Stimulated activated CD4-positive, alpha-beta T cell treated with anti-CD3 and anti-CD28 coated beads, TNF-alpha, amount 100 ng/mL, for 24 hours (primary cell): ENCODE measurements around the gene EXPH5.
"Not testable (repeated sequence)": the region's sequence is repeated elsewhere in the genome, so short reads cannot be mapped to it uniquely, and the experiment has no call there.

Experiments
- DNase-seq, 3 experiments: peaks; one replicate each; pipeline ENCODE4 v3.0.0-alpha.2; 2020; ENCODE audit warnings: low read depth in 3 of 3

Gene EXPH5

DNA sequence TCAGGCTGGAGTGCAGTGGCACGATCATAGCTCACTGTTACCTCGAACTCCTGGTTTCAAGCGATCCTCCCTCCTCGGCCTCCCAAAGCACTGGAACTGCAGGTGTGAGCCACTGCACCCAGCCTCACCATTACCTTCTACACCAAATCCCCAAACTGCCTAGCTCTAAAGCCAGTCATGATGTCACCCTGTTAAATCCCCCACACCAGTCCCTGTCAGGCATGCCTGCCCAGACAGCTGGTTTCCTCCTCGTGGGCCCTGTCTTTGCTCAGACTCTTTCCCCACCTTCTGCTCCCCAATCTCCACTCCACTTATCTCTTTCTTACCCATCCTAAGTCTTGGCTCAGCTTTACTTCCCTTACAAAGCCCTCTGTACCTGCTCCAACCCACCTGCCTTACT is 12.5 kb upstream of the EXPH5 start:
- no peak for DNase-seq

DNA sequence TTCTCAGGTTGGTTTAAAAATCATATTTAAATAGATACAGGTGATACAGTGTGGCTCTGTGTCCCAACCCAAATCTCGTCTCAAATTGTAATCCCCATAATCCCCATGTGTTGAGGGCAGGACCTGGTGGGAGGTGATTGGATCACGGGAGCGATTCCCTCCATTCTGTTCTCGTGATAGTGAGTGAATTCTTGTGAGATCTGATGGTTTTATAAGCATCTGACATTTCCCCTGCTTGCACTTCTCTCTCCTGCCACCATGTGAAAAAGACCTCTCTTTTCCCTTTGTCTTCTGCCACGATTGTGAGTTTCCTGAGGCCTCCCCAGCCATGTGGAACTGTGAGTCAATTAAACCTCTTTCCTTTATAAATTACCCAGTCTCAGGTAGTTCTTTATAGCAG is 9.2 kb upstream of the EXPH5 start:
- not testable (repeated sequence) for DNase-seq

DNA sequence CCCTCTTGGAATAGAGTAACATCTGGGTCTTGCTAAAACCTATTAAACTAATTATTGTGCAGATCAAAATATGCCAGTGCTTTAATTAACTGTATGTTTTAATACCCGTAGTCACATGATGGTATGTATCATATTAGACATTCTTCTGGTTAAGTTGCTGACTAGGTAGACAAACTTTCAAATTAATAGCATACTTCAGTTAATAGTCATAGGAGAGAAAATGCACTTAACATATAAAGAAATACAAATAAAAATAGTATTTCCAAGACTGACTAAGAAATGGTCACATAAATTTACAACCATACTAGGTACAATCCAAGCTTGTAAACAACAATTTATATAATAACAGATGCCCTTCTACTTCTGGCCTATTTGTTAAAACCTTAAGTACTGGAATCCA is 7.6 kb upstream of the EXPH5 start:
- DNase-seq = no peak

DNA sequence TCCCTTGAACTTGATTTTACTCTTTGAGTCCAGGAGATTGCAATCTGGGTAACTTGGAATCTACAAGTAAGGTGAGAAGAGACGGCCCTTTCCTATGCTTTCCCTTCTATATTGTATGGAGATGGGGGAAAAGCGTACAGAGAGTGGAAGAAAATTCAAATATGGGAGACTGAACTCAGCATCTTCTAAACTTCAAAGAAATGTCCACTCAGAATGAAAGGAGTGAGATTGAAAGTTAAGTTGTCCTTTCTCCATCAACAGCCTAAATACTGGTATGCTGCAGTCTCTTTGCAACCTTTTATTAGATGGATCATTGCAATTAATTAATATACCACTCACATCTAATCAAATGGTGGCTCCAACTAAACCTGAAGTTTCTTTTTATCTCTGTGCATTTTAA is 6.4 kb upstream of the EXPH5 start:
- DNase-seq = no peak

DNA sequence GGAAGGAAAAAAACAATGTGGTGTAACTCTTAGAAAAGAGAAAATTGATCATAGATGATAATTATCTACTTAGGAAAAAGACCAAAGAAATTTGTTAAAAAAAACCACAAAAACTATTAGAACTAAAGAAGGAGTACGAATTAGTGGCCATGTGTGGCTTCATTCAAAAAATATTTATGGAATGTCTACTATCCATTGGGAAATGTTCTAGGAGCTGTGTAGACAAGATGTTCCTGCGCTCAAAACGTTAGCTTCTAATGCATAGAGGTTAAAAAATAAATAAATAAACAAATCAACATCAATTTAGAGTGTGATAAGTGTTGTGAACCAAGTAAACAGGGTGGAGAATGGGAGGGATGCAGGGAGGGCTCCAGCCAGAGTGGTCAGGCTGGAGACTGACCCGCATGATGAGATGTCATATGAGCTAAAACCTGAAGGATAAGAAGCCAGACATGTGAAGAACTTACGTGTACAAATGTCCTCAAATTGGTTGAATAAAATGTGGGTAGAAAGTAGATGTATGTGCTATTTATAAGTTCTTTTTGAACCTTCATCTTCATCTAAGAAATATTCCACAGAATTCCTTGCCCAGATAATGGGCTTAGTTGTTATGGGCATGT is 4.3 kb upstream of the EXPH5 start:
- no peak for DNase-seq

DNA sequence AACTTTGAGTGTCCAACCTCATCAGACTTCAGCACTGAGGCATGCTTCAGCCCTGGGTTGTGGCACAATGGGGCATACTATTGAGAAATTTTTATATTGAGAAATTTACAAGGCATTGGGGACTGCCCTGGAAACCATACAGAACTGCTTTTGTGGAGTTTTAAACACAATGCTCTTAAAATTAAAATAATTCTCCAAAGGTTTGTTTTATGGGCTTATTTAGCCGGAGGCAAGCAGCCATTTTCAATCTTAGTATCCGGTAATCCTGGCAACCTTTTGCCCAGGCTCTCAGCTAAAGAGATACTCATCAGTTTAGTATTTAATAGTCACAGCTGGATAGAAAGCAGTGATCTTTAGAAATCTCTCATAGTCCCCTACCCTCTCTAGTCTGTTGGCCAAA is 3.1 kb upstream of the EXPH5 start:
- DNase-seq = no peak

DNA sequence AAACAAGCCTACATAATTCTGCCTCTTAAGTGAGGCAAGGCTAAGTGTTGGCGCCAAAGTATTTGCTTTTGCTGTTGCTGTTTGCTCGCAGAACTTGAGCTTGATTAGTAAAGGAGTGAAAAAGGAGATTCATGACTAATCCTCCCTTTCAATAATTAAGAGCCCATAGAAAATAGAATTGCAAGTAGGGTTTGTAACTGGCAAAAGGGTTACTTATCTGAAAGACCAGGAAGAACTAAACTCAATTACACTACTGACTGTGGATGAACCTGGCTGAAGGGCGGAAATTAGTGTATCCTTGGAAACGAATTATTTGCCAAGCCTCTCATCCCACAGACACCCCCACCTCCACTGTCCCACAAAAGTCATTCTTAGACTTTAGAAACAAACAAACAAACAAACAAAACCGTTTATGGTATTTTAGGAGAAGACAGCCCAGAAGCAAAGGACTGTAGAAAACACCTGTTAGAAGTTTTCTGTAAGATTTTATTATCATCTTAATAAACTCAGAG is 411 bp upstream of the EXPH5 start:
- no peak for DNase-seq

DNA sequence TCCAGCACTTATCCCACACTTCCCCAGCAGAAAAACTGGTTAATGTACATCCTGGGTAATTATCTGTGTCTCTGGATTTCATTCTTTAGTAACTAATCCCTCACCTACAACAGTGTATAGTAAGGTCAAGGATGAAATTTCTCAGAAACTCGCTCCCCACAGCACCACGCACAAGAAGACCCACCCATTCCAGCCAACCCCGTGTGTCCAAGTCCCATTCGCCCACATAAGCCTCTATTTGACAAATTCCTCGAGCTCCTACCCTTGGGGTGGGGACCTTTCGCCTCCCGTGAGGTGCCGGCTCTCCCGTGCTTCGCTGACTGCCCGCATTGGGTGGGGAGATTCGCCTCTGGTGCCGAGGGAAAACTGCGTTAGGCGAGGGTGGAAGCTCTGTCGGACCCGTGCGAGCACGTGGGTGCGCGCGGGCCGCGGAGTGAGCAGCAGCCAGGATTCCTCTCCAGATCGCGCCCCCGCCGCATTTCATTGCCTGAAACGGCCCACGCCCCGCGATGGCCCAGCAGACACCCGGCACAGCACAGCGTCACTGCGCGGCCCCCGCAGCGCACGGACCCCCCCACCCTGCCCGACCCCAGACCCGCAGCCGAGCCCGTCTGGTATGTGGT is 866 bp downstream of the EXPH5 start:
- peak; percentile 5 to 40 (median 13) for DNase-seq

DNA sequence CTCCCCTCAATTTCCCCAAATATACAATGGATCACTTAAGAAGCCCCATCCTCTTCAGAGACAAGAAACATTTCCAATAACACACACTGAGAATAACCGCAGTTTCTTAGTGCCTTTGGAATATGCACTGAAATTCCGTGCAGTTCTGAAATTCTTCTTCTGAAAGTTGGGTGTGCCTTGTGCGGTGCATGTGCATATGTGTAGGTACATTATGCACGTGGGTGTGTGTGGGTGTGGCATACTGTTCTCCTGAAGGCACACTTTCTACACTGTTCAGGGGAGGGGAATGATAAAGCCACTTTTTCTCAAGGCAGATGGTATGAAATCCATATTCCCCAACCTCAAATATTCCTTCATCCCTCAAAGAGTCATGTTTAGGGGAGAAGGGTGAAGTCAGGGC is 1.7 kb downstream of the EXPH5 start:
- DNase-seq = no peak

DNA sequence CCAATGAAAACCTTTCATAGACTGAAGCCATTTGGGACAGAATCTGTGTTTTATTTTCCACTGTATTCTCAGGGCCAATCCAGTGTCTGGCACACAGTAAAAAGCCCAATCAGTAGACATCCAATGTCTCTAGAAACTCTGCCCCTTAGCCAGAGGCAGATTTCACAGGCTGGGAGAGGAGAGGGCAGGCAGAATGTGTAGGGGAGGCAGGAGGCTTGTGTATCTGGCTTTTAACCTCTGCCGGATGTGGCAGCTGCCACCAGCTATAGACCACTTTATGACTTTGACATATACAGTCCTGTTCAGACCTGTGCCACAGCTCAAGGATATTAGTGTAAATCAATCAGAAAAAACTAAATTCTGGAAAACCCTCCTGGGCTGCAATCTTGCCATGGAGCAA is 4.4 kb downstream of the EXPH5 start:
- DNase-seq = no peak

DNA sequence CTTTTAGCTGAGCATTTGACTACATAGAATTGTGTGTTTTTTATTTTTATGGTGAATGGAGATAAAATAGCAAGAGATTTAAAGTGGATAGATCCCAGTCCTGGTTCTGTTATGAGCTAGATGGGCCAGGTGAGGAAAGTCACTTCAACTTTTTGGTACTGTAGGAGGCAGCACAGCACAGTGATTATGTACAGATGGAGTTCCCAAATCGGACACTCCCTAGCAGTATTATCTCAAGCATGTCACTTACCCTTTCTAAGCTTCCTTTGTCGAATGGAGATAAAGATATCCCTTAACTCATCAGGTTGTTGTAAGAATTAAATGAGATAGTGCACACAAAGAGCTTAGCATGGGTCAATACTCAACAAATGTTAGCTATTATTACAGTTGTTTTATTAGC is 5.3 kb downstream of the EXPH5 start:
- DNase-seq = no peak

DNA sequence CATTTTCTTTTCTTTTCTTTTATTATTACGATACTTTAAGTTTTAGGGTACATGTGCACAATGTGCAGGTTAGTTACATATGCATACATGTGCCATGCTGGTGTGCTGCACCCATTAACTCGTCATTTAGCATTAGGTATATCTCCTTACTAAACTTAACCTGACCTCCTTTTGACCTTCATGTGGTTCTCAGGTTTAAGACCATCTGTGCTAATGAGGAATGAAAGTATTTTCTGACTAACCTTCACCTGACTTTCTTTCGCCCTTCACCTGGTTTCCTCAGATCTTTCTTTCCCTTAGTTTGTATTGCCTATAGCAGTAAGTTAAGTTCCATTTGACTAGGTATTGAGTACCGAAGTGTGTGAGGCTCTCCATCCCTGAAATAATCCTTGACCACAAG is 6.5 kb downstream of the EXPH5 start:
- DNase-seq = no peak

DNA sequence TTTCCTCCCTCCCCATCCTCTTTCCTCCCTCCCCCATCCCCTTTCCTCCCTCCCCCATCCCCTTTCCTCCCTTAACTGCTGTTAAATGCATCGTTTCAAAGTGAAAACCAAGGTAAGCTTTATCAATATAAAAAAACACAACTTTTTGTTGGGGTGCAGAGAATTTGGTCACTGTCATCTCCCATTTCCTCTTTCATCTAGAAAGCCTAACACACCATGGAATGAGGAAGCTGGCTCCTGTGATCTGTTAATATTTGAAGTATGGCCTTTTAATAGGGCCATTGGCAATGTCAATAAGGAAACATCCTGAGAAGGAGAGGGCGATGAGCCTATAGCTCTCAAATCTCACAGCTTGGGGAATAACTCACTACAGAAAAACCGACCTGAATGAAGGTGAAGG is 7.0 kb downstream of the EXPH5 start:
- DNase-seq = no peak

DNA sequence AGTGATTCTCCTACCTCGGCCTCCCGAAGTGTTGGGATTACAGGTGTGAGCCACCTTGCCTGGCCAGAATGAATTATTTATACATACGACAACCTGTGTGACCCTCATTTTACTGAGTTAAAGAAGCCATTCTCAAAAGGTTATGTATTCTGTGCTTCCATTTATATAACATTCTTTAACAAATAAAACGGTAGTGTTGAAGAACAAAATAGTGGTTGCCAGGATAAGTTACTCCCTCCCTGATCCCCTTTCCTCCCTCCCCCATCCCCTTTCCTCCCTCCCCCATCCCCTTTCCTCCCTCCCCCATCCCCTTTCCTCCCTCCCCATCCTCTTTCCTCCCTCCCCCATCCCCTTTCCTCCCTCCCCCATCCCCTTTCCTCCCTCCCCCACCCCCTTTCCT is 7.4 kb downstream of the EXPH5 start:
- not testable (repeated sequence) for DNase-seq

DNA sequence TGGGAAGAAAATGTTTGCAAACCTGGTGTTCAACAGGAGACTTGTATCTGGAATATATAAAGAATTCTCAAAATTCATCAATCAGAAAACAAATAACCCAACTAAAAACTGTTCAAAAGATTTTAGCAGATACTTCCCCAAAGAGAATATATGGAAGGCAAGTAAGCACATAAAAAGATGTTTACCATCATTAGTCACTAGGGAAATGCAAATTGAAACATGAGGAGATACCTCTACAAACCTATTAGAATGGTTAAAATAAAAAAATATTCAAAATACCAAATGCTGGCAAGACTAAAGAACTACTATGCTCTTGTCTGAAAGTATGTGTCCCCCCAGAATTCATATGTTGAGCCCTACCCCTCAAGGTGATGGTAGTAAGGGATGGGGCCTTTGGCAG is 8.6 kb downstream of the EXPH5 start:
- no peak for DNase-seq

DNA sequence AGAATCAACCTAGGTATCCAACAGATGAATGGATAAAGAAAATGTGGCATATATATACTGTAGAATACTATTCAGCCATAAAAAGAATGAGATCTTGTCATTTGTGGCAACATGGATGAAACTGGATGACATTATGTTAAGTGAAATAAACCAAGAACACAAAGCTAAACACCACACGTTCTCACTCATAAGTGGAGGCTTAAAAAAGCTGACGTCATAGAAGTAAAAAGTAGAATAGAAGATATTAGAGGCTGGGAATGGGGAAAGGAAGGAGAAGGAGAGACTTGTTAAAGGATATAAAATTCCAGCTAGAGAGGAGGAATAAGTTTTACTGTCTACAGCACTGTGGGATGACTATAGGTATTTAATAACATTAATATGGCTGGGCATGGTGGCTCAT is 12.9 kb downstream of the EXPH5 start:
- DNase-seq = no peak

DNA sequence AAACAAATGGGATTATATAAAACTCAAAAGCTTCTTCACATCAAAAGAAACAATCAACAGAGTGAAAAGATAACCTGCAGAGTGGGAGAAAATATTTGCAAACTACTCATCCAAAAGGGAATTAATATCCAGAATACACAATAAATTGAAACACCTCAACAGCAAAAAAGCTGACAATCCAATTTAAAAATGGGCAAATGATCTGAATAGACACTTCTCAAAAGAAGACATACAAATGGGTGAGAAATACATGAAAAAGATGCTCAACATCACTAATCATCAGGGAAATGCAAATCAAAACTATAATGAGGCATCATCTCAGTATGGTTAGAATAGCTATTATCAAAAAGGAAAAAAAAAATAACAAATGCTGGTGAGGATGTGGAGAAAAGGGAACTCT is 13.5 kb downstream of the EXPH5 start:
- DNase-seq = no peak

DNA sequence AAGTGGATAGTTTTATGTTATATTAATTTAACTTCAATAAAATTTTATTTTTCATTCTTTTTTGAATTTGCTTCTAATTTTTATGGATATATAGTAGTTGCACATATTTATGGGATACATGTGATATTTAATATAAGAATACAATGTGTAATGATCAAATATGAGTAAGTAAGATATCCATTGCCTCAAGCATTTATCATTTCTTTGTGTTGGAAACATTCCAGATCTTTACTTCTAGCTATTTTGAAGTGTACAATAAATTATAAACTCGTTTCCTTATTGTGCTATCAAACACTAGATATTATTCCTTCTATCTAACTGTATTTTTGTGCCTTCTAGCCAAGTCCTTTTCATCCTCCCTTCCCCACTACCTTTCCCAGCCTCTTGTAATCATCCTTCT is 17.0 kb downstream of the EXPH5 start:
- no peak for DNase-seq

DNA sequence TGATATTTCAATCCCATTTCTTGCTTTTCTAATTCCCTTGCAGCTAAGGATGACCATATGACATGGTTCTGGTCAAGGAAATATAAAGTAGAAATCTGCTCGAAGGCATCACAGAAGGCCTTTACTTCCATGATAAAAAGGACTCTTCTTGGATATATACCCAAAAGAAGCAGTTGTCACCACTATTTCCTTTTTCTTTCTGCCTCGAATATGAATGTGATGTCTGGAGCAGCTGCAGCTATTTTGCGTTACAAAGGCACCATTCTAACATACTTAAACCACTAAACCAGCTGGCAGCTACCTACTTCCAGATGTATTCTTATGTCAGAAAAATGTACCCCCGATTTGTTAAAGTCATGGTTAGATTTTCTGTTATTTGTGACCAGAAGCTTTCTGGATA is 18.9 kb downstream of the EXPH5 start:
- no peak for DNase-seq

DNA sequence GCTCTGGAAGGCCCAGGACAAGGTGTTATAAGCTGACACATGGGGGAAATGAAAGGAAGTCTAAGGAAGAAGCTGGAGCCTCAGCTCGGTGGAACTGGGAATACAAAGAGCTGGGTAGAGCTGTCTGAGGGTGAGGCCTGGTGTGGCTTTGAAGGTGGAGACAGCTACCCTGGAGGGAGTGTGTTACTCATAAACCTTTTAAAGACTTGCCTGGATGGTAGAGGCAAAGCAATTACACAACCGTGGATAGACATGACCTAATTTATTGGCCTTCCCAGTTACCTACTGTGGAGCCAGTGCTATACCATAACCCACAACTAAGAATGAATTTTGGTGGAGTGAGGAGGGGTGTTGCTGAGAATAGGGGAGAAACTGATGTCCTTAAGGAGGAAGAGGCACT is 22.6 kb downstream of the EXPH5 start:
- DNase-seq = no peak

DNA sequence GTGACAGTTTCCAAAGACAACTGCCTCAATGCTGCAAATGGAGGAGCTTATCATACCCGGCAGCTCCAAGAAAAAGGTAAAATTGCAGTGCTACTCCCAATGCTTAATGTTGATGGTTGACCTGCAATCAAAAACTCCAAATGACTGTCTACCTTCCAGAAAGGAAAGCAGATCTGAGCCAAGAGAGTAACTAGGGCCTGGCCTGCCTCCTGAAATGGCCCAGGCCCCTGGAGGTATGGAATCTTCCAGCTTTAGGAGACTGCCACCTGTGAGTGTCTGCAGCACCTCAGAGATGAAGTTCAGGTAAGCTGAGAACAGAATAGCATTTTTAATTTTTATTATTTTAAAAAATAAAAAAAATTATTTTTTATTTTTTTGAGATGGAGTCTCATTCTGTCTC is 23.7 kb downstream of the EXPH5 start:
- DNase-seq = no peak

DNA sequence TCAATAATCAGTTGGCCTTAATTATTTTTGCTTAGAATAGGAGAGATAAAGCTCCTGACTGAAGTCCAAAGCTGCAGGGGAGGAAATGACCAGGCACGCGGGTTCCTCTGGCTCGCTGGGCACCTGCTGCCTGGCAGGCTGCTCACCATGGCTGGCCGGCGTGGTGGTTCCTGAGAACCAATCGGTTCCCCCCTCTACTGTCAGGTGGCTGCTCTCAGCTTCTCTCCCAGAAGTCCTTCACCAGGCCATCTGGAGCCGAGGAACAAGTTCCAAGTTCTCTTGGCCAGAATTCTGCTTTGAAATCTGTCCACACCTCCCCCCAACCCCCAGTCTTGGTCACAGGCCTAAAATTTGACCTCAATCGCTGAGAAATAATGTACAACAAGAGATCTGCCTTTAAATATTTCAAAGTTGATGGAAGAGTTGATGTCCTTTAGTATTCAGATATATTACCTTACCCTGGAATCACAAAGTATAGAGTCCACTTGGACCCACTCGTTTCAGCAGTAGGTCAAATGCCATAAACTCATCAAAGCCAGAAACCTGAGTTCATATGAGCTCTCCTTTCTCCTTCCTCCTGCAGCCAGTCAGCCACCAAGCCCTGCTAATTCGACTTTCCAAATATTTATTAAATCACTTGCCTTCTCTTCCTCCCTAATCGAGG is 25.2 kb downstream of the EXPH5 start:
- no peak for DNase-seq

DNA sequence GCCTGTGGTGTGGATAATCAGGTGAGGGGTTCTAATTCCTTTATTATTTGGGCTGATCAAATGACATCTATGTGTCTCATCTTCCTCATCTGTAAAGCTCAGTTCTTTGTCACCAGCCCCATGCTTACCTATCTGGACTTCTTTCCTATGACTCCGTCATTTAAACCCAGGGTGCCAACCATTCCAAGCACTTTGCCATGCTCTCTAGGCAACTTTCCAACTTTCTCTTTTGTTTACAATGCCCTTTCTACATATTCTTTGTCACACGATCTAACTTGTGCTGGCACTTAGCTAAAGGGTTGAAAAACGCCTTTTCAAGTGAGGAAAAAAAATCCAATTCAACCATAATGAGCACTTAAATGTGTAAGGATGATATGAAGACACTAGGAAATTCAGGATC is 27.9 kb downstream of the EXPH5 start:
- no peak for DNase-seq
